ENCODE data around the gene VASN.

Gene VASN

DNA sequence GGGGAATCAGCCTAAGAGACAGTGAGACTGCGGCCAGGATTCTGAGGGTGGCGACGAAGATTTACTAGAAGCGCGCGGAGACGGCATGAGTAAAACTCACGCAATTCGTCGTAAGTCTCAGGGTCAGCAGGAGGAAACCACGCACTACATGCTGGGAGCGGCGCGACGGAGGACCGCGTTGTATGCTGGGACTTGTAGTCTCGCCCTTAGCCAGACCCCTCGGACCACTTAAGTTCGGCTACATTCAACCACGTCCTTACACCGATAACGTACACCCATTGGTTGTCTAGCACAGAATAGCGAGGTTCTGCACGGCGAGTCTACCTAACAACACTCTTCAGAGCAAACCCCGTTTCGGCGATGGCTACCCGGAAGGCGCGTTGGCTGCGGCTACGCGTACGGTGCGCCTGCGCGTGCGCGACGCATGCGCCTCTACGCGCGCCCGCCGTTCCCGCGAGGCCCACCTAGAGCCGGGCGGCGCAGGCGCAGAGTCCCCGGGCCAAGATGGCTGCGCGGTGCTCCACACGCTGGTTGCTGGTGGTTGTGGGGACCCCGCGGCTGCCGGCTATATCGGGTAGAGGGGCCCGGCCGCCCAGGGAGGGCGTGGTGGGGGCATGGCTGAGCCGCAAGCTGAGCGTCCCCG lies 53.9 kb downstream of the VASN start, which contains the start of gene DNAJA3:
Gene DNAJA3, plus strand, starts transcription at position 491 of the 643 bp plus-strand sequence. Its CDS starts 14 bp downstream, at position 505.
- peak; percentile 82 for DNase-seq (ENCODE audit: low read depth, low spot score)

DNA sequence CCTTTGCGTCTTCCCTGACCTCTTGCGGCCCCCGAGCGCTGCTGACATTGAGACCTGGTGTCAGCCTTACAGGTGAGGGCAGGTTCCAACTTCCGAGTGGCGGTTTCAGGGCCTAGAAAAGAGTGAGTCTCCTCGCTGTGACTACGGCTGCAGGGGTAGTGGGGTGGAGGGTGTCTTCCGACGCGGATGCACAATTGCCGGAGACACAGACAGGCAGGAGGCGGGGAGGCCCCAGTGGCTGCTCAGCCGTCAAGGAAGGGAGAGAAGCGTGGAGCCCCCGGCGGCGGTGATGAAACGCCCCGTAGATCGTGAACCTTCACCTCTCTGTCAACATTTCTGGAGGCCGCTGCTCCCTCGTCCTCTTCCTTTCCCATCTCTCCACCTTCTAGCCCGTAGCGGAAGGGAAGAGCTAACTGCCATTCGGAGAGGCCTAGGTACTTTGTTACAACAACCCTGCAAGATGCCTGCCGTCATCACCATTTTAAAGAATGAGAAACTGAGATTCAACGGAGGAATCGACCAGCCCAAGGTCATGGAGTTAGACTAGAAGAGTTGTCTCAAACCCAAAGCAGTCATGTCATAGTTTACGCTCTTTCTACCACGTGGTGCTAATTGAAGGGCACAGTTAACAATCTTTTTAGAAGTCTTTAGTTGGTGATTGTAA lies 54.5 kb downstream of the VASN start:
- no peak for DNase-seq (ENCODE audit: low read depth, low spot score)

DNA sequence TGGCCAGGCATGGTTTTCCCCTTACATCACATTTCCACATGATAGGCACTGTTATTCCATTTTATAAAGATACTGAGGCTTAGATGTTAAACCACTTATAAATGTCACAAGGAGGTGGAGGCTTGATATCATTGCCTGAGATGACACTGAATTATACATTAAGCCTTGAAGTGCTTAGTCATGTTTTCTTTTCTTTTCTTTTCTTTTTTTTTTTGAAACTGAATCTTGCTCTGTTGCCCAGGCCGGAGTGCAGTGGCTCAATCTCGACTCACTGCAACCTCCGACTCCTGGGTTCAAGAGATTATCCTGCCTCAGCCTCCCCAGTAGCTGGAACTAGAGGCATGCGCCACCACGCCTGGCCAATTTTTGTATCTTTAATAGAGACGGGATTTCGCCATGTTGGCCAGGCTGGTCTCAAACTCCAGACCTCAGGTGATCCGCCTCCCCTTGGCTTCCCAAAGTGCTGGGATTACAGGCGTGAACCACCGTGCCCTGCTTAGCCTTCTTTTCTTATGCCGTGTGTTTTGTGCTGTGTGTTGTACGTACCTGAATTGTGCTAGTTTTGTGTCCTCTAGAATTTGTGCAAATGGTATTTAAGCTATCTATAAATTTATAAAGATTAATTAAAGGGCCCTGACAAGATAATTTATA lies 55.2 kb downstream of the VASN start:
- no peak for DNase-seq (ENCODE audit: low read depth, low spot score)

DNA sequence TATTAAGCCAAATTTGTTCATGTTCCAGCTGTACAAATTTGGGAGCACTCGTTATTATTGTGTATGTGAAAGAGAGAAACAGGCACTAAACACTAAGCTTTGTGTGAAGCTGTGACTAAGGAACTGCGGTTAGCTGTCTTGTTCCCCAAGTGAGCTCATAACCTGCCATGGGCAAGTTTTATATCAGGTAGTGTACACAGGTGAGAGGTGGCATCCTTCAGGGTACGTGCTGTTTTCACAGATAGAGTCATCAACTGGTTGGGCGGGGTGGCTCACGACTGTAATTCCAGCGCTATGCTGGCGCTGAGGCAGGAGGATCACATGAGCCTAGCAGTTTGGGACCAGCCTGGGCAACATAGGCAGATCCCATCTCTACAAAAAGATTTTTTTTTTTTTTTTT lies 56.9 kb downstream of the VASN start:
- no peak for DNase-seq (ENCODE audit: low read depth, low spot score)

DNA sequence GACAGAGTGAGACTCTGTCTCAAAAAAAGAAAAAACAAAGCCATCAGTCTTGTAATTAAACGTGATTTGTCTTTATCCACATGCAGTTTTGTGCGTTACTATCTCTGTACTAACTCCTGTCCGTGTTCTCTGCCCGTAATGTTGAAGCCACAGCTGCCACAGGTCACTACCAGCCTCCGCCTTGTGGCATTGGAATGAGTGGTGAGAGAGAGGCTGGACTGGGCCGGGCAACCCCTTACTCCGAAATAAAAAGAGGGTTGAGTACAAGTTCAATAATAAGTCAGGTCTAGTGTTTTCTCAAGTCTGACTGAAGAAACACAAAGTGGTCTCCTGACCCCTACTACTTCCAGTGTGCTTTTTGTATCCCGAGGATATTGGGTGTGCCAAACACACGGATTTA lies 59.4 kb downstream of the VASN start:
- DNase-seq (ENCODE audit: low read depth, low spot score), result no peak

Data from activated naive CD8-positive, alpha-beta T cell treated with anti-CD3 and anti-CD28 coated beads, Interleukin-2, amount 50 U/mL, for 16 hours (primary cell).